WTC11 (cell line): Measurements from ENCODE around the gene TUBB4B. TPM values are rescaled to one million over a fixed set of nuclear protein-coding genes. Genes with fewer than 3 reads are reported as not detected.
A peak's percentile ranks its signal among the peaks of the same experiment; 100 is the strongest.

ENCODE experiments used
- ATAC-seq: fragments of 200-7000 bp; cut with Tn5 transposase; 2 replicates; pipeline ENCODE4 v1.10.0; 2021; ENCODE audit warnings: mild to moderate bottlenecking, moderate library complexity
- CTCF ChIA-PET: fragments of 300-600 bp; sonication (Branson Sonifier 250); formaldehyde crosslinking; loops from one replicate; lab custom pipeline; 2021; ENCODE audit warnings: antibody characterized with exemption; lab: Charles Lee
- POLR2A ChIA-PET: fragments of 350-600 bp; sonication (Branson Sonifier 250); formaldehyde crosslinking; loops from one replicate; lab custom pipeline; 2021; ENCODE audit warnings: antibody characterized with exemption; lab: Charles Lee
- DNase-seq: peaks from one replicate; pipeline ENCODE4 v3.0.0; 2021; ENCODE audit warnings: low spot score
- H3K27ac Mint-ChIP-seq: 2 replicates; pipeline ENCODE4 v1.8.0; 2021; ENCODE audit warnings: mixed read lengths
- H3K27me3 Mint-ChIP-seq: 2 replicates; pipeline ENCODE4 v1.8.0; 2021; ENCODE audit warnings: low read depth, mild to moderate bottlenecking, moderate library complexity, mixed read lengths
- H3K36me3 Mint-ChIP-seq: 2 replicates; pipeline ENCODE4 v1.8.0; 2021; ENCODE audit warnings: mixed read lengths
- H3K4me1 Mint-ChIP-seq: 2 replicates; pipeline ENCODE4 v1.8.0; 2022; ENCODE audit warnings: mixed read lengths
- H3K4me3 Mint-ChIP-seq: 2 replicates; pipeline ENCODE4 v1.8.0; 2021; ENCODE audit warnings: mild to moderate bottlenecking, moderate library complexity, mixed read lengths
- H3K9me3 Mint-ChIP-seq: 2 replicates; pipeline ENCODE4 v1.8.0; 2021; ENCODE audit warnings: mixed read lengths
- CREM ChIP-seq: sonication (generic); formaldehyde crosslinking; IDR thresholded peaks from 2 replicates; pipeline ENCODE4 v1.8.1; 2022; ENCODE audit warnings: mild to moderate bottlenecking, missing genetic modification reagents, moderate library complexity
- EMX1 ChIP-seq: fragments of 250-450 bp; sonication (Bioruptor Pico); IDR thresholded peaks from 2 replicates; pipeline ENCODE4 v1.8.0; 2021; ENCODE audit warnings: mild to moderate bottlenecking
- FOXP1 ChIP-seq: sonication (generic); formaldehyde crosslinking; IDR thresholded peaks from 2 replicates; pipeline ENCODE4 v1.8.0; 2022; ENCODE audit warnings: missing genetic modification reagents, mild to moderate bottlenecking, moderate library complexity, borderline replicate concordance
- GTF2I ChIP-seq: fragments of 250-450 bp; sonication (Bioruptor Pico); conservative IDR thresholded peaks from 2 replicates; pipeline ENCODE4 v1.4.0; 2021; ENCODE audit warnings: mild to moderate bottlenecking
- HMGA2 ChIP-seq: fragments of 250-450 bp; sonication (Bioruptor Pico); IDR thresholded peaks from 2 replicates; pipeline ENCODE4 v1.4.0; 2021; ENCODE audit warnings: mild to moderate bottlenecking, moderate library complexity
- JAZF1 ChIP-seq: fragments of 250-450 bp; sonication (Bioruptor Pico); IDR thresholded peaks from 2 replicates; pipeline ENCODE4 v1.9.0; 2021; ENCODE audit warnings: moderate library complexity, mild to moderate bottlenecking, inconsistent platforms
- NFATC4 ChIP-seq: fragments of 250-450 bp; sonication (Bioruptor Pico); IDR thresholded peaks from 2 replicates; pipeline ENCODE4 v1.9.0; 2021; ENCODE audit warnings: mild to moderate bottlenecking
- NFYB ChIP-seq: sonication (generic); formaldehyde crosslinking; conservative IDR thresholded peaks from 2 replicates; pipeline ENCODE4 v1.8.0; 2022; ENCODE audit warnings: low read depth, missing genetic modification reagents
- NR1H2 ChIP-seq: sonication (generic); formaldehyde crosslinking; IDR thresholded peaks from 2 replicates; pipeline ENCODE4 v1.9.0; 2021; ENCODE audit warnings: mild to moderate bottlenecking, moderate library complexity, missing genetic modification reagents
- RELA ChIP-seq: sonication (generic); formaldehyde crosslinking; IDR thresholded peaks from 2 replicates; pipeline ENCODE4 v1.8.1; 2022; ENCODE audit warnings: missing genetic modification reagents, mild to moderate bottlenecking, borderline replicate concordance
- SP1 ChIP-seq: sonication (generic); formaldehyde crosslinking; conservative IDR thresholded peaks from 2 replicates; pipeline ENCODE4 v1.8.1; 2022; ENCODE audit warnings: missing genetic modification reagents
- TCF7 ChIP-seq: sonication (generic); formaldehyde crosslinking; IDR thresholded peaks from 2 replicates; pipeline ENCODE4 v1.8.0; 2022; ENCODE audit warnings: mild to moderate bottlenecking, low read depth, missing genetic modification reagents, moderate library complexity
- ZNF138 ChIP-seq: sonication (generic); formaldehyde crosslinking; conservative IDR thresholded peaks from 2 replicates; pipeline ENCODE4 v1.8.1; 2022; ENCODE audit warnings: mild to moderate bottlenecking, moderate library complexity, missing genetic modification reagents
- ZNF219 ChIP-seq: sonication (generic); formaldehyde crosslinking; IDR thresholded peaks from 2 replicates; pipeline ENCODE4 v1.8.0; 2023; ENCODE audit warnings: missing genetic modification reagents, mild to moderate bottlenecking, borderline replicate concordance
- ZNF396 ChIP-seq: fragments of 250-450 bp; sonication (Bioruptor Pico); IDR thresholded peaks from 2 replicates; pipeline ENCODE4 v1.8.0; 2021; ENCODE audit warnings: mild to moderate bottlenecking, moderate library complexity, borderline replicate concordance
- total RNA-seq: library from RNA; stranded (reverse); gene quantifications from 3 replicates; pipeline ENCODE4 v1.2.3, GENCODE V29; 2021
- TF ChIP-seq, protein P1 (sequence below): sonication (generic); formaldehyde crosslinking; IDR thresholded peaks from 2 replicates; pipeline ENCODE4 v1.8.0; 2023; ENCODE audit warnings: mild to moderate bottlenecking, missing genetic modification reagents
- TF ChIP-seq, protein P2 (sequence below): sonication (generic); formaldehyde crosslinking; IDR thresholded peaks from 2 replicates; pipeline ENCODE4 v1.8.1; 2023; ENCODE audit warnings: mild to moderate bottlenecking, missing genetic modification reagents, moderate library complexity
- TF ChIP-seq, protein P3 (sequence below): sonication (generic); formaldehyde crosslinking; IDR thresholded peaks from 2 replicates; pipeline ENCODE4 v1.8.1; 2023; ENCODE audit warnings: mild to moderate bottlenecking, moderate library complexity, missing genetic modification reagents
- TF ChIP-seq, protein P4 (sequence below): sonication (generic); formaldehyde crosslinking; IDR thresholded peaks from 2 replicates; pipeline ENCODE4 v1.8.1; 2023; ENCODE audit warnings: mild to moderate bottlenecking, missing genetic modification reagents, borderline replicate concordance
- TF ChIP-seq, protein P5 (sequence below): sonication (generic); formaldehyde crosslinking; IDR thresholded peaks from 2 replicates; pipeline ENCODE4 v1.8.1; 2023; ENCODE audit warnings: mild to moderate bottlenecking, missing genetic modification reagents
- TF ChIP-seq, protein P6 (sequence below): sonication (generic); formaldehyde crosslinking; IDR thresholded peaks from 2 replicates; pipeline ENCODE4 v1.8.1; 2023; ENCODE audit warnings: mild to moderate bottlenecking, missing genetic modification reagents, moderate library complexity
- TF ChIP-seq, protein P7 (sequence below): sonication (generic); formaldehyde crosslinking; IDR thresholded peaks from 2 replicates; pipeline ENCODE4 v1.8.1; 2022; ENCODE audit warnings: mild to moderate bottlenecking, missing genetic modification reagents, moderate library complexity, borderline replicate concordance

Gene TUBB4B
- total RNA-seq, 1 experiment from 2014 or later, result 375 TPM

DNA sequence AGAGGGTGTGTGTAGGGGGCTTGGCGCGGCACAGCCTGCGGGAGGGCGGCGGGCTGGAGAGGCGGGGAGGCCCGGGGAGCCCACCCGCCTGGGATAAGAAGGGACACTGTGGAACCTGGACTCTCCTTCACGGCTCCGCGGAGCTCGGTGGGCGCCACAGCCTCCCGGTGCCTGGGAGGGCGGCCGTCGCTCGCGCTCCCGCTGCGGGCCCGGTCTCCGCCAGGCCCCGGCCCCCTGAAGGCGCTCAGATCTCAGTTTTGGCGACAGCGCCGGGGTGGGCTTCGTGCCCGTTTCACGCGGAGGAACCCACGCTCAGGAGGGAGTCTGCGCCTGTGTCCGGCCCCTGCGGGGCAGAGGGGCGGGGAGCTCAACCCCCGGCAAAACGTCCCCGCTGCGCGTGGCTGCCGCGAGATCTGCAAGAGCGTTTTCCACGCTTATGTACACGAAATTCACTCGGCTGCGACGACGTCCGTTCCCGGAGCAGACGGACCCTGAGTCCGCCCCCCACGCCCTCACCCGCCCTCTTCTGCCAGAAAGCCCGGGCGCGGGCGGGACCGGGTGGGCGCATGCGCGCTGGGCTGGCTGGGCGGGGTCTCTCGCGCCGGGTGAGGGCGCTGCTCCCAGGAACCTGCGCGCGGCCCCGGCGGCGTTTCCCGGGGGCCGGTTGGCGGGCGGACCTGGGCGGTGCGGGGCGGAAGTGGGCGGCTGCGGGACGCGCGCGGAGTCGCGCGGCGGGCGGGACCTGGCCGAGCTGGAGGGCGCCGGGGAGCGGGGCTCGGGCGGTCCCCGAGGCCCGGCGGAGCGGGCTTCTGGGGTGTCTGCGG lies 13.7 kb downstream of the TUBB4B start, which contains the start of gene NELFB (continued):
- TF ChIP-seq FOXP1 (CRISPR knock-in tag) (no peak), RELA (no peak), ZNF219 (CRISPR knock-in tag) (no peak), NFATC4 (CRISPR knock-in tag) (no peak), HMGA2 (CRISPR knock-in tag) (no peak), EMX1 (CRISPR knock-in tag) (no peak), TCF7 (CRISPR knock-in tag) (no peak)

DNA sequence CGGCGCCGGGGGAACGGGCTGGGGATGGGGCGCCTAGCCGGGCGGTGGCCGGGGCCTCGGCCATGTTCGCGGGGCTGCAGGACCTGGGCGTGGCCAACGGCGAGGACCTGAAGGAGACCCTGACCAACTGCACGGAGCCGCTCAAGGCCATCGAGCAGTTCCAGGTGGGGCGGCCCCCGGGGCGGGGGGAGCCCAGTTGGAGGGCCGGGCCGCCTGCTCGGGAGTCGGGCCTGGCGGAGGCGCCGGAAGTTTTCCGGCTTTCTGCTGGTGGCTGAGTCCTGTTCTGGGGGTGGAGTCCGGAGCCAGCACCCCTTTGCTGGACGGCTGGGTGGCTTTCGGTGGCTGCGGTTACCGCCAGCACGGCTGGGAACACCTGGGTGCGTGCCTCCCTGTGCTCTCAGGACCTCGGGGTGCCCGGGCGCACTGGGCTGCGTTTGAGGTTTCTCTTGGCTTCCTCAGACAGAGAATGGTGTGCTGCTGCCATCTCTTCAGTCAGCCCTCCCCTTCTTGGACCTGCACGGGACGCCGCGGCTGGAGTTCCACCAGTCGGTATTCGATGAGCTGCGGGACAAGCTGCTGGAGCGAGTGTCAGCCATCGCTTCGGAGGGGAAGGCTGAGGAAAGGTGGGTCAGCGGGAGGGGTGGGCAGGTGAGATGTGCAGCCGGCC lies 14.5 kb downstream of the TUBB4B start:
- Mint-ChIP-seq H3K9me3 (no peaks in the 10 kb centered on the region), H3K36me3 (peaks cover 16% of the 10 kb centered on the region), H3K27me3 (peaks cover 7% of the 10 kb centered on the region; the same call in 1 of the 2 replicates), H3K4me1 (peaks cover 8% of the 10 kb centered on the region), H3K4me3 (peak overlapping the region; percentile 83), H3K27ac (no peak overlapping the region)
- ChIA-PET POLR2A (interaction anchor here (1.5 to 1.6 kb wide), 2 partner anchors 15 to 55 kb away, joined by 4 to 8 read pairs; partner anchors contain the start of genes TPRN and TUBB4B), CTCF (interaction anchor here (0.8 to 4.6 kb wide), 9 partner anchors 11 to 192 kb away, joined by 3 to 59 read pairs (median 7); partner anchors contain the start of gene TOR4A)
- TF ChIP-seq, protein P1, sequence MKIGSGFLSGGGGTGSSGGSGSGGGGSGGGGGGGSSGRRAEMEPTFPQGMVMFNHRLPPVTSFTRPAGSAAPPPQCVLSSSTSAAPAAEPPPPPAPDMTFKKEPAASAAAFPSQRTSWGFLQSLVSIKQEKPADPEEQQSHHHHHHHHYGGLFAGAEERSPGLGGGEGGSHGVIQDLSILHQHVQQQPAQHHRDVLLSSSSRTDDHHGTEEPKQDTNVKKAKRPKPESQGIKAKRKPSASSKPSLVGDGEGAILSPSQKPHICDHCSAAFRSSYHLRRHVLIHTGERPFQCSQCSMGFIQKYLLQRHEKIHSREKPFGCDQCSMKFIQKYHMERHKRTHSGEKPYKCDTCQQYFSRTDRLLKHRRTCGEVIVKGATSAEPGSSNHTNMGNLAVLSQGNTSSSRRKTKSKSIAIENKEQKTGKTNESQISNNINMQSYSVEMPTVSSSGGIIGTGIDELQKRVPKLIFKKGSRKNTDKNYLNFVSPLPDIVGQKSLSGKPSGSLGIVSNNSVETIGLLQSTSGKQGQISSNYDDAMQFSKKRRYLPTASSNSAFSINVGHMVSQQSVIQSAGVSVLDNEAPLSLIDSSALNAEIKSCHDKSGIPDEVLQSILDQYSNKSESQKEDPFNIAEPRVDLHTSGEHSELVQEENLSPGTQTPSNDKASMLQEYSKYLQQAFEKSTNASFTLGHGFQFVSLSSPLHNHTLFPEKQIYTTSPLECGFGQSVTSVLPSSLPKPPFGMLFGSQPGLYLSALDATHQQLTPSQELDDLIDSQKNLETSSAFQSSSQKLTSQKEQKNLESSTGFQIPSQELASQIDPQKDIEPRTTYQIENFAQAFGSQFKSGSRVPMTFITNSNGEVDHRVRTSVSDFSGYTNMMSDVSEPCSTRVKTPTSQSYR (CRISPR knock-in tag), result no peak
- TF ChIP-seq, protein P2, sequence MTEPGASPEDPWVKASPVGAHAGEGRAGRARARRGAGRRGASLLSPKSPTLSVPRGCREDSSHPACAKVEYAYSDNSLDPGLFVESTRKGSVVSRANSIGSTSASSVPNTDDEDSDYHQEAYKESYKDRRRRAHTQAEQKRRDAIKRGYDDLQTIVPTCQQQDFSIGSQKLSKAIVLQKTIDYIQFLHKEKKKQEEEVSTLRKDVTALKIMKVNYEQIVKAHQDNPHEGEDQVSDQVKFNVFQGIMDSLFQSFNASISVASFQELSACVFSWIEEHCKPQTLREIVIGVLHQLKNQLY (CRISPR knock-in tag), result no peak
- TF ChIP-seq ZNF396 (CRISPR knock-in tag), result no peak
- TF ChIP-seq, protein P3, sequence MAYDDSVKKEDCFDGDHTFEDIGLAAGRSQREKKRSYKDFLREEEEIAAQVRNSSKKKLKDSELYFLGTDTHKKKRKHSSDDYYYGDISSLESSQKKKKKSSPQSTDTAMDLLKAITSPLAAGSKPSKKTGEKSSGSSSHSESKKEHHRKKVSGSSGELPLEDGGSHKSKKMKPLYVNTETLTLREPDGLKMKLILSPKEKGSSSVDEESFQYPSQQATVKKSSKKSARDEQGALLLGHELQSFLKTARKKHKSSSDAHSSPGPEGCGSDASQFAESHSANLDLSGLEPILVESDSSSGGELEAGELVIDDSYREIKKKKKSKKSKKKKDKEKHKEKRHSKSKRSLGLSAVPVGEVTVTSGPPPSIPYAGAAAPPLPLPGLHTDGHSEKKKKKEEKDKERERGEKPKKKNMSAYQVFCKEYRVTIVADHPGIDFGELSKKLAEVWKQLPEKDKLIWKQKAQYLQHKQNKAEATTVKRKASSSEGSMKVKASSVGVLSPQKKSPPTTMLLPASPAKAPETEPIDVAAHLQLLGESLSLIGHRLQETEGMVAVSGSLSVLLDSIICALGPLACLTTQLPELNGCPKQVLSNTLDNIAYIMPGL (CRISPR knock-in tag), result 0 out of 2 replicates have a peak, but pooled peaks have one; percentile 3
- TF ChIP-seq, protein P4, sequence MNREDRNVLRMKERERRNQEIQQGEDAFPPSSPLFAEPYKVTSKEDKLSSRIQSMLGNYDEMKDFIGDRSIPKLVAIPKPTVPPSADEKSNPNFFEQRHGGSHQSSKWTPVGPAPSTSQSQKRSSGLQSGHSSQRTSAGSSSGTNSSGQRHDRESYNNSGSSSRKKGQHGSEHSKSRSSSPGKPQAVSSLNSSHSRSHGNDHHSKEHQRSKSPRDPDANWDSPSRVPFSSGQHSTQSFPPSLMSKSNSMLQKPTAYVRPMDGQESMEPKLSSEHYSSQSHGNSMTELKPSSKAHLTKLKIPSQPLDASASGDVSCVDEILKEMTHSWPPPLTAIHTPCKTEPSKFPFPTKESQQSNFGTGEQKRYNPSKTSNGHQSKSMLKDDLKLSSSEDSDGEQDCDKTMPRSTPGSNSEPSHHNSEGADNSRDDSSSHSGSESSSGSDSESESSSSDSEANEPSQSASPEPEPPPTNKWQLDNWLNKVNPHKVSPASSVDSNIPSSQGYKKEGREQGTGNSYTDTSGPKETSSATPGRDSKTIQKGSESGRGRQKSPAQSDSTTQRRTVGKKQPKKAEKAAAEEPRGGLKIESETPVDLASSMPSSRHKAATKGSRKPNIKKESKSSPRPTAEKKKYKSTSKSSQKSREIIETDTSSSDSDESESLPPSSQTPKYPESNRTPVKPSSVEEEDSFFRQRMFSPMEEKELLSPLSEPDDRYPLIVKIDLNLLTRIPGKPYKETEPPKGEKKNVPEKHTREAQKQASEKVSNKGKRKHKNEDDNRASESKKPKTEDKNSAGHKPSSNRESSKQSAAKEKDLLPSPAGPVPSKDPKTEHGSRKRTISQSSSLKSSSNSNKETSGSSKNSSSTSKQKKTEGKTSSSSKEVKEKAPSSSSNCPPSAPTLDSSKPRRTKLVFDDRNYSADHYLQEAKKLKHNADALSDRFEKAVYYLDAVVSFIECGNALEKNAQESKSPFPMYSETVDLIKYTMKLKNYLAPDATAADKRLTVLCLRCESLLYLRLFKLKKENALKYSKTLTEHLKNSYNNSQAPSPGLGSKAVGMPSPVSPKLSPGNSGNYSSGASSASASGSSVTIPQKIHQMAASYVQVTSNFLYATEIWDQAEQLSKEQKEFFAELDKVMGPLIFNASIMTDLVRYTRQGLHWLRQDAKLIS (CRISPR knock-in tag), result no peak
- no peak for TF ChIP-seq NR1H2 (CRISPR knock-in tag)
- TF ChIP-seq, protein P5, sequence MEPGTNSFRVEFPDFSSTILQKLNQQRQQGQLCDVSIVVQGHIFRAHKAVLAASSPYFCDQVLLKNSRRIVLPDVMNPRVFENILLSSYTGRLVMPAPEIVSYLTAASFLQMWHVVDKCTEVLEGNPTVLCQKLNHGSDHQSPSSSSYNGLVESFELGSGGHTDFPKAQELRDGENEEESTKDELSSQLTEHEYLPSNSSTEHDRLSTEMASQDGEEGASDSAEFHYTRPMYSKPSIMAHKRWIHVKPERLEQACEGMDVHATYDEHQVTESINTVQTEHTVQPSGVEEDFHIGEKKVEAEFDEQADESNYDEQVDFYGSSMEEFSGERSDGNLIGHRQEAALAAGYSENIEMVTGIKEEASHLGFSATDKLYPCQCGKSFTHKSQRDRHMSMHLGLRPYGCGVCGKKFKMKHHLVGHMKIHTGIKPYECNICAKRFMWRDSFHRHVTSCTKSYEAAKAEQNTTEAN (CRISPR knock-in tag), result no peak
- peak; percentile 27; the same call in 1 of the 2 replicates for TF ChIP-seq SP1 (CRISPR knock-in tag)
- no peak for TF ChIP-seq CREM
- TF ChIP-seq JAZF1, result no peak
- TF ChIP-seq NFYB (CRISPR knock-in tag), result no peak
- TF ChIP-seq ZNF138 (CRISPR knock-in tag), result no peak
- TF ChIP-seq GTF2I, result no peak
- TF ChIP-seq, protein P6, sequence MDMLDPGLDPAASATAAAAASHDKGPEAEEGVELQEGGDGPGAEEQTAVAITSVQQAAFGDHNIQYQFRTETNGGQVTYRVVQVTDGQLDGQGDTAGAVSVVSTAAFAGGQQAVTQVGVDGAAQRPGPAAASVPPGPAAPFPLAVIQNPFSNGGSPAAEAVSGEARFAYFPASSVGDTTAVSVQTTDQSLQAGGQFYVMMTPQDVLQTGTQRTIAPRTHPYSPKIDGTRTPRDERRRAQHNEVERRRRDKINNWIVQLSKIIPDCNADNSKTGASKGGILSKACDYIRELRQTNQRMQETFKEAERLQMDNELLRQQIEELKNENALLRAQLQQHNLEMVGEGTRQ (CRISPR knock-in tag), result peak; percentile 18; the same call in 1 of the 2 replicates
- TF ChIP-seq, protein P7, sequence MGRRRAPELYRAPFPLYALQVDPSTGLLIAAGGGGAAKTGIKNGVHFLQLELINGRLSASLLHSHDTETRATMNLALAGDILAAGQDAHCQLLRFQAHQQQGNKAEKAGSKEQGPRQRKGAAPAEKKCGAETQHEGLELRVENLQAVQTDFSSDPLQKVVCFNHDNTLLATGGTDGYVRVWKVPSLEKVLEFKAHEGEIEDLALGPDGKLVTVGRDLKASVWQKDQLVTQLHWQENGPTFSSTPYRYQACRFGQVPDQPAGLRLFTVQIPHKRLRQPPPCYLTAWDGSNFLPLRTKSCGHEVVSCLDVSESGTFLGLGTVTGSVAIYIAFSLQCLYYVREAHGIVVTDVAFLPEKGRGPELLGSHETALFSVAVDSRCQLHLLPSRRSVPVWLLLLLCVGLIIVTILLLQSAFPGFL (CRISPR knock-in tag), result no peak
- peak; percentile 57 for DNase-seq
- peak; percentile 38 for ATAC-seq
